Measurements from ENCODE around the gene SLC16A1.
"Not testable (repeated sequence)": the region's sequence is repeated elsewhere in the genome, so short reads cannot be mapped to it uniquely, and the experiment has no call there.

SLC16A1 gene

GRCh38 chr1:112955773-112956543 lies at the start of gene SLC16A1:
SLC16A1 (minus strand) TSS chr1:112956196; CDS start chr1:112929308, 26,888 bp downstream.
- DNase-seq: peak; percentile 85

GRCh38 chr1:113003751-113004690 lies 48.0 kb upstream of the SLC16A1 start:
- DNase-seq: no peak

- DNase-seq: no peak
Measured at GRCh38 chr1:113002297-113002696, 46.3 kb upstream of the SLC16A1 start.

GRCh38 chr1:112998592-112999235 lies 42.7 kb upstream of the SLC16A1 start:
- no peak for DNase-seq

GRCh38 chr1:112997781-112998180 lies 41.8 kb upstream of the SLC16A1 start:
- DNase-seq: no peak

- DNase-seq: no peak
Measured at GRCh38 chr1:112995890-112996289, 39.9 kb upstream of the SLC16A1 start.

- DNase-seq: not testable (repeated sequence)
Measured at GRCh38 chr1:112995021-112995420, 39.0 kb upstream of the SLC16A1 start.

- no peak for DNase-seq
Measured at GRCh38 chr1:112992780-112993179, 36.8 kb upstream of the SLC16A1 start.

- DNase-seq: no peak
Measured at GRCh38 chr1:112991402-112992120, 35.6 kb upstream of the SLC16A1 start.

- DNase-seq: no peak
Measured at GRCh38 chr1:112990271-112990670, 34.3 kb upstream of the SLC16A1 start.

GRCh38 chr1:112988367-112988766 lies 32.4 kb upstream of the SLC16A1 start:
- no peak for DNase-seq

GRCh38 chr1:112985123-112985522 lies 29.1 kb upstream of the SLC16A1 start:
- no peak for DNase-seq

GRCh38 chr1:112983537-112984131 lies 27.6 kb upstream of the SLC16A1 start:
- no peak for DNase-seq

- DNase-seq: no peak
Measured at GRCh38 chr1:112982853-112983536, 27.0 kb upstream of the SLC16A1 start.

- no peak for DNase-seq
Measured at GRCh38 chr1:112982328-112982727, 26.3 kb upstream of the SLC16A1 start.

GRCh38 chr1:112981834-112982233 lies 25.8 kb upstream of the SLC16A1 start:
- DNase-seq: not testable (repeated sequence)

- no peak for DNase-seq
Measured at GRCh38 chr1:112981426-112981825, 25.4 kb upstream of the SLC16A1 start.

GRCh38 chr1:112975336-112975735 lies 19.3 kb upstream of the SLC16A1 start:
- DNase-seq: no peak

- no peak for DNase-seq
Measured at GRCh38 chr1:112974646-112975045, 18.6 kb upstream of the SLC16A1 start.

GRCh38 chr1:112973788-112974187 lies 17.8 kb upstream of the SLC16A1 start:
- DNase-seq: no peak

- DNase-seq: no peak
Measured at GRCh38 chr1:112971006-112971405, 15.0 kb upstream of the SLC16A1 start.

GRCh38 chr1:112964347-112964746 lies 8.4 kb upstream of the SLC16A1 start:
- DNase-seq: no peak

Data from NCI-H774 (cell line).